Upper lobe of left lung (tissue), 6 donors: ENCODE data around the gene CDR2. TPM values are rescaled to one million over a fixed set of nuclear protein-coding genes. Genes with fewer than 3 reads are reported as not detected.
A peak's percentile ranks its signal among the peaks of the same experiment; 100 is the strongest.

Source experiments
- ATAC-seq, 2 donors: fragments of 200-7000 bp; cut with Tn5 transposase; one replicate each; pipeline ENCODE4 v1.9.1; 2022; ENCODE audit warnings: mild to moderate bottlenecking in 2 of 2, moderate library complexity in 2 of 2; ENCODE audit not compliant: low FRiP score in 2 of 2
- DNase-seq, 2 donors: peaks; one replicate each; pipeline ENCODE4 v3.0.0-alpha.2; 2019 to 2020
- H3K27ac ChIP-seq, 4 donors: fragments of 200-600 bp; sonication (generic); one replicate each; pipeline ENCODE4 v1.5.1; 2016 to 2019
- H3K27me3 ChIP-seq, 4 donors: fragments of 200-600 bp; sonication (generic); one replicate each; pipeline ENCODE4 v1.5.1; 2017 to 2019
- H3K36me3 ChIP-seq, 4 donors: fragments of 200-600 bp; sonication (generic); one replicate each; pipeline ENCODE4 v1.5.1; 2016 to 2019
- H3K4me1 ChIP-seq, 4 donors: fragments of 200-600 bp; sonication (generic); one replicate each; pipeline ENCODE4 v1.5.1; 2018 to 2019
- H3K4me3 ChIP-seq, 4 donors: fragments of 200-600 bp; sonication (generic); one replicate each; pipeline ENCODE4 v1.5.1; 2017 to 2019; ENCODE audit warnings: mild to moderate bottlenecking in 2 of 4, moderate library complexity in 1 of 4
- H3K9me3 ChIP-seq, 4 donors: fragments of 200-600 bp; sonication (generic); one replicate each; pipeline ENCODE4 v1.5.1; 2018 to 2019
- CTCF ChIP-seq, 6 experiments: fragments of 450-650 bp in 4 of 6; fragments of 200-600 bp in 2 of 6; sonication (generic) in 2 of 6; IDR thresholded peaks; one replicate each; pipeline ENCODE4 v1.5.1; 2016 to 2019; ENCODE audit warnings: antibody characterized with exemption in 6 of 6
- EP300 ChIP-seq, 4 donors: sonication (generic); formaldehyde crosslinking; IDR thresholded peaks; one replicate each; pipeline ENCODE4 v1.5.1; 2017; ENCODE audit warnings: antibody characterized with exemption in 4 of 4, control low read depth in 2 of 4
- POLR2A ChIP-seq, 4 donors: fragments of 450-650 bp; IDR thresholded peaks; one replicate each; pipeline ENCODE4 v1.5.1; 2016 to 2017; ENCODE audit warnings: antibody characterized with exemption in 4 of 4, mild to moderate bottlenecking in 2 of 4
- POLR2AphosphoS5 ChIP-seq, 2 donors: sonication (generic); formaldehyde crosslinking; IDR thresholded peaks; one replicate each; pipeline ENCODE4 v1.5.1; 2017; ENCODE audit warnings: antibody characterized with exemption in 2 of 2
- WGBS, 2 donors: methylation state at CpG; one replicate each; pipeline ENCODE4 v1.1.5; 2017 to 2018; 5-methylcytosine and 5-hydroxymethylcytosine counted together
- total RNA-seq, 6 donors: library from RNA; depleted of rRNA in 4 of 6; stranded (reverse); fragments of >200 nt in 4 of 6; gene quantifications; one replicate each; pipeline versions ENCODE4 v1.1.0 to v1.2.1, GENCODE V29; 2016 to 2021
- donor health status: DM: no; HTN: no; CAD: no; lungs with moderate emphysema.
- donor health status: DM: no; HTN: yes; CAD: no; lungs with severe emphysema.

Gene CDR2
- total RNA-seq, 6 donors from 2014 or later = 16.3 to 27.5 (median 19.4) TPM

GRCh38 chr16:22329199-22329695 lies 45.2 kb downstream of the CDR2 start:
- Histone ChIP-seq H3K27me3 (no peaks in the 10 kb centered on the region), H3K4me1 (peaks cover 0 to 5% (median 1%) of the 10 kb centered on the region in 4 donors), H3K27ac (no peak overlapping the region), H3K9me3 (no peaks in the 10 kb centered on the region), H3K36me3 (peaks cover 14 to 96% (median 61%) of the 10 kb centered on the region in 4 donors), H3K4me3 (no peak overlapping the region)
- ATAC-seq (no peak), DNase-seq (no peak)
- TF ChIP-seq POLR2A (IDR thresholded peaks at IDR 0.05) (no peak), CTCF (IDR thresholded peaks at IDR 0.05) (no peak), EP300 (IDR thresholded peaks at IDR 0.05) (no peak), POLR2AphosphoS5 (IDR thresholded peaks at IDR 0.05) (no peak)
- WGBS, 2 donors = 95 to 98% methylated on average over 9 of the region's 9 CpGs

GRCh38 chr16:22328081-22328725 lies 46.2 kb downstream of the CDR2 start:
- peaks cover 0 to 5% (median 1%) of the 10 kb centered on the region in 4 donors for H3K4me1 ChIP-seq
- DNase-seq = peak in 1 of 2 donors; percentile 10
- TF ChIP-seq POLR2AphosphoS5 (IDR thresholded peaks at IDR 0.05) (no peak), POLR2A (IDR thresholded peaks at IDR 0.05) (no peak), CTCF (IDR thresholded peaks at IDR 0.05) (no peak), EP300 (IDR thresholded peaks at IDR 0.05) (no peak)
- no peak overlapping the region for H3K4me3 ChIP-seq
- no peaks in the 10 kb centered on the region for H3K9me3 ChIP-seq
- no peaks in the 10 kb centered on the region for H3K27me3 ChIP-seq
- peaks cover 14 to 96% (median 58%) of the 10 kb centered on the region in 4 donors for H3K36me3 ChIP-seq
- WGBS, 2 donors = 88 to 97% methylated on average over 8 to 10 of the region's 10 CpGs
- H3K27ac ChIP-seq = no peak overlapping the region
- no peak for ATAC-seq

GRCh38 chr16:22327446-22327775 lies 47.0 kb downstream of the CDR2 start:
- H3K9me3 ChIP-seq = no peaks in the 10 kb centered on the region

GRCh38 chr16:22326771-22327445 lies 47.5 kb downstream of the CDR2 start:
- TF ChIP-seq POLR2A (IDR thresholded peaks at IDR 0.05) (no peak), EP300 (IDR thresholded peaks at IDR 0.05) (no peak), CTCF (IDR thresholded peaks at IDR 0.05) (no peak), POLR2AphosphoS5 (IDR thresholded peaks at IDR 0.05) (no peak)
- H3K9me3 ChIP-seq = no peaks in the 10 kb centered on the region
- no peak overlapping the region for H3K4me3 ChIP-seq
- ATAC-seq = no peak
- H3K27ac ChIP-seq = no peak overlapping the region
- whole genome bisulfite sequencing, 2 donors = 90 to 91% methylated on average over 5 to 12 of the region's 13 CpGs
- H3K27me3 ChIP-seq = no peaks in the 10 kb centered on the region
- DNase-seq = no peak
- peaks cover 11 to 96% (median 63%) of the 10 kb centered on the region in 4 donors for H3K36me3 ChIP-seq
- H3K4me1 ChIP-seq = peaks cover 0 to 5% (median 1%) of the 10 kb centered on the region in 4 donors

More at GRCh38 chr16:22327446-22327775, 47.0 kb downstream of the CDR2 start:
- peaks cover 0 to 5% (median 1%) of the 10 kb centered on the region in 4 donors for H3K4me1 ChIP-seq
- H3K27ac ChIP-seq = no peak overlapping the region
- TF ChIP-seq EP300 (IDR thresholded peaks at IDR 0.05) (no peak), POLR2A (IDR thresholded peaks at IDR 0.05) (no peak), CTCF (IDR thresholded peaks at IDR 0.05) (no peak), POLR2AphosphoS5 (IDR thresholded peaks at IDR 0.05) (no peak)
- H3K4me3 ChIP-seq = no peak overlapping the region
- ATAC-seq (no peak), DNase-seq (no peak)
- WGBS, 2 donors = 100% methylated on average over 3 to 6 of the region's 6 CpGs
- no peaks in the 10 kb centered on the region for H3K27me3 ChIP-seq
- H3K36me3 ChIP-seq = peaks cover 12 to 96% (median 62%) of the 10 kb centered on the region in 4 donors
